Trophoblast cell (in vitro differentiated cells and primary cell): Measurements from ENCODE around the gene FCMR.

ENCODE experiments used
- DNase-seq, 2 donors: peaks; one replicate each; pipeline ENCODE4 v3.0.0-alpha.2; 2016
- H2AFZ ChIP-seq: 2 replicates; pipeline ENCODE4 v1.6.1; 2013; ENCODE audit warnings: low read length, moderate library complexity, mild to moderate bottlenecking; ENCODE audit not compliant: insufficient read depth, poor library complexity
- H2AK5ac ChIP-seq: 2 replicates; pipeline ENCODE4 v1.6.1; 2013; ENCODE audit warnings: mild to moderate bottlenecking, low read length
- H2BK120ac ChIP-seq: 2 replicates; pipeline ENCODE4 v1.6.1; 2013; ENCODE audit warnings: low read length, mild to moderate bottlenecking, moderate library complexity; ENCODE audit not compliant: insufficient read depth, poor library complexity
- H2BK12ac ChIP-seq: 2 replicates; pipeline ENCODE4 v1.6.1; 2013; ENCODE audit warnings: mild to moderate bottlenecking, low read length, moderate library complexity
- H2BK5ac ChIP-seq: 2 replicates; pipeline ENCODE4 v1.6.1; 2013; ENCODE audit warnings: low read length, low read depth, moderate library complexity, mild to moderate bottlenecking; ENCODE audit not compliant: poor library complexity
- H3K14ac ChIP-seq: 2 replicates; pipeline ENCODE4 v1.6.1; 2013; ENCODE audit warnings: mild to moderate bottlenecking, low read length
- H3K18ac ChIP-seq: 2 replicates; pipeline ENCODE4 v1.6.1; 2013; ENCODE audit warnings: mild to moderate bottlenecking, low read length
- H3K23ac ChIP-seq: 2 replicates; pipeline ENCODE4 v1.6.1; 2013; ENCODE audit warnings: low read length
- H3K27ac ChIP-seq: 2 replicates; pipeline ENCODE4 v1.5.1; 2013; ENCODE audit warnings: low read depth, mild to moderate bottlenecking, inconsistent platforms, low read length, moderate library complexity
- H3K27me3 ChIP-seq: 2 replicates; pipeline ENCODE4 v1.6.1; 2013; ENCODE audit warnings: inconsistent platforms, mild to moderate bottlenecking, low read length, moderate library complexity; ENCODE audit not compliant: insufficient read depth
- H3K36me3 ChIP-seq, 2 experiments: 1 replicate in 1 of 2; 2 replicates in 1 of 2; pipeline ENCODE4 v1.6.1; 2013; ENCODE audit warnings: low read length in 2 of 2, mild to moderate bottlenecking in 2 of 2, moderate library complexity in 1 of 2; ENCODE audit not compliant: insufficient read depth in 2 of 2, control insufficient read depth in 1 of 2
- H3K4ac ChIP-seq: 2 replicates; pipeline ENCODE4 v1.6.1; 2013; ENCODE audit warnings: low read depth, mild to moderate bottlenecking, low read length, moderate library complexity
- H3K4me1 ChIP-seq, 2 experiments: 1 replicate in 1 of 2; 2 replicates in 1 of 2; pipeline ENCODE4 v1.6.1; 2013; ENCODE audit warnings: low read length in 2 of 2, mild to moderate bottlenecking in 2 of 2, moderate library complexity in 1 of 2; ENCODE audit not compliant: insufficient read depth in 2 of 2, control insufficient read depth in 1 of 2
- H3K4me2 ChIP-seq: 2 replicates; pipeline ENCODE4 v1.6.1; 2013; ENCODE audit warnings: inconsistent platforms, mild to moderate bottlenecking, low read length, moderate library complexity
- H3K4me3 ChIP-seq: 2 replicates; pipeline ENCODE4 v1.5.1; 2013; ENCODE audit warnings: mild to moderate bottlenecking, low read depth, low read length, inconsistent platforms
- H3K79me1 ChIP-seq: one replicate; pipeline ENCODE4 v1.6.1; 2013; ENCODE audit warnings: low read length
- H3K79me2 ChIP-seq: 2 replicates; pipeline ENCODE4 v1.6.1; 2013; ENCODE audit warnings: low read length, mild to moderate bottlenecking; ENCODE audit not compliant: control insufficient read depth, insufficient read depth, poor library complexity
- H3K9ac ChIP-seq: 2 replicates; pipeline ENCODE4 v1.6.1; 2013; ENCODE audit warnings: mild to moderate bottlenecking, low read length
- H3K9me3 ChIP-seq: 2 replicates; pipeline ENCODE4 v1.6.1; 2013; ENCODE audit warnings: low read depth, mild to moderate bottlenecking, control low read depth, inconsistent platforms, low read length; ENCODE audit not compliant: insufficient read depth
- H4K12ac ChIP-seq: 2 replicates; pipeline ENCODE4 v1.6.1; 2013; ENCODE audit warnings: low read depth, mild to moderate bottlenecking, low read length, moderate library complexity
- H4K8ac ChIP-seq: 2 replicates; pipeline ENCODE4 v1.6.1; 2013; ENCODE audit warnings: low read depth, mild to moderate bottlenecking, low read length, moderate library complexity
- H4K91ac ChIP-seq: one replicate; pipeline ENCODE4 v1.6.1; 2013; ENCODE audit warnings: low read depth, mild to moderate bottlenecking, low read length, moderate library complexity
- WGBS: extraction: QIAGEN DNeasy Blood & Tissue Kit; methylation state at CpG from one replicate; pipeline ENCODE4 v1.1.7; 2013; ENCODE audit warnings: missing lambda C conversion rate; ENCODE audit not compliant: insufficient read length, insufficient coverage; ENCODE audit errors: extremely low coverage; 5-methylcytosine and 5-hydroxymethylcytosine counted together

The FCMR gene

DNA sequence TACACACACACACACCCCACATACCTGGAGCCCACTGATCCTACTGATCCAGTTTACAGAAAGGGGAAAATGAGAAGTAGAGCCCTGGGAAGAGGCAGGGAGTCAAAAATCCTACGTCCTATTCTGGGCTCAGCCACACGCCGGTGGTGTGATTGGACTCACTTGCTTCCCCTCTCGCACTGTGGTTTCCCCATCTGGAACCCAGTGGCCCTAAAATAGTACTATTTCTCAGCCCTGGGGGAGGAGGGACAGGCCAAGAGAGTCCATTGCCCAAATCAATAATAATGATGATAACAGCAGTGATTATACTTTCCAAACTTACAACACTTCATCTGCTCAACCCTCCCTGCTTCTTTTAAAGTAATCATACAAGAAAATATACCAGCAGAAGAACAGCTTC, 27.5 kb upstream of the FCMR start:
- peaks cover 2% of the 10 kb centered on the region for H3K9me3 ChIP-seq
- no peaks in the 10 kb centered on the region for H3K79me2 ChIP-seq
- H3K14ac ChIP-seq, result no peak overlapping the region
- H2BK12ac ChIP-seq, result no peak overlapping the region
- DNase-seq, result no peak
- no CpG with 5 or more reads among the region's 4 CpGs for WGBS
- no peak overlapping the region for H4K12ac ChIP-seq
- H2BK5ac ChIP-seq, result no peak overlapping the region
- H4K8ac ChIP-seq, result no peak overlapping the region
- H3K79me1 ChIP-seq, result no peaks in the 10 kb centered on the region
- no peak overlapping the region for H3K4me3 ChIP-seq
- no peak overlapping the region for H2AFZ ChIP-seq
- H3K4me1 ChIP-seq, result no peaks in the 10 kb centered on the region
- no peak overlapping the region for H3K4ac ChIP-seq
- H3K36me3 ChIP-seq, result no peaks in the 10 kb centered on the region
- H4K91ac ChIP-seq, result no peak overlapping the region
- H3K27me3 ChIP-seq, result no peaks in the 10 kb centered on the region
- no peak overlapping the region for H2AK5ac ChIP-seq
- H3K18ac ChIP-seq, result no peak overlapping the region
- H3K23ac ChIP-seq, result no peak overlapping the region
- H3K4me2 ChIP-seq, result no peak overlapping the region
- no peak overlapping the region for H3K27ac ChIP-seq
- no peak overlapping the region for H2BK120ac ChIP-seq
- H3K9ac ChIP-seq, result no peak overlapping the region

- H3K18ac ChIP-seq, result no peak overlapping the region
- no peak overlapping the region for H2BK12ac ChIP-seq
- H3K14ac ChIP-seq, result no peak overlapping the region
- H3K9me3 ChIP-seq, result peaks cover 1% of the 10 kb centered on the region
- no peak overlapping the region for H4K12ac ChIP-seq
- H3K4me1 ChIP-seq, result no peaks in the 10 kb centered on the region
- H4K91ac ChIP-seq, result no peak overlapping the region
- no peak overlapping the region for H2BK120ac ChIP-seq
- no peak overlapping the region for H3K4me2 ChIP-seq
- no peaks in the 10 kb centered on the region for H3K36me3 ChIP-seq
- no peak overlapping the region for H2AK5ac ChIP-seq
- no peak overlapping the region for H3K4me3 ChIP-seq
- DNase-seq, result no peak
- H2AFZ ChIP-seq, result no peak overlapping the region
- H3K4ac ChIP-seq, result no peak overlapping the region
- H3K79me1 ChIP-seq, result no peaks in the 10 kb centered on the region
- H4K8ac ChIP-seq, result no peak overlapping the region
- no peaks in the 10 kb centered on the region for H3K79me2 ChIP-seq
- no peaks in the 10 kb centered on the region for H3K27me3 ChIP-seq
- no peak overlapping the region for H3K27ac ChIP-seq
- no peak overlapping the region for H2BK5ac ChIP-seq
- no peak overlapping the region for H3K9ac ChIP-seq
- WGBS, result no CpG with 5 or more reads among the region's 3 CpGs
- no peak overlapping the region for H3K23ac ChIP-seq
These were observed 25.5 kb upstream of the FCMR start for GRCh38 chr1:206947255-206947654.

GRCh38 chr1:206946261-206946660, 24.5 kb upstream of the FCMR start, which contains the start of gene PIGR:
PIGR (minus strand) TSS chr1:206946466; CDS start chr1:206940531, 5,935 bp downstream.
- Histone ChIP-seq H3K9ac (no peak within 1 kb of the TSS), H3K79me1 (no peaks in the 10 kb centered on the region), H2BK120ac (no peak within 1 kb of the TSS), H3K79me2 (no peaks in the 10 kb centered on the region), H2AK5ac (no peak within 1 kb of the TSS), H3K36me3 (no peaks in the 10 kb centered on the region), H2AFZ (no peak within 1 kb of the TSS), H3K18ac (no peak within 1 kb of the TSS), H3K23ac (no peak within 1 kb of the TSS), H4K12ac (no peak within 1 kb of the TSS), H3K9me3 (peaks cover 1% of the 10 kb centered on the region), H4K91ac (no peak within 1 kb of the TSS), H3K4ac (no peak within 1 kb of the TSS), H2BK5ac (no peak within 1 kb of the TSS), H3K4me2 (no peak within 1 kb of the TSS), H2BK12ac (no peak within 1 kb of the TSS), H3K4me3 (no peak within 1 kb of the TSS), H3K27me3 (no peaks in the 10 kb centered on the region), H4K8ac (no peak within 1 kb of the TSS), H3K14ac (no peak within 1 kb of the TSS), H3K27ac (no peak within 1 kb of the TSS), H3K4me1 (no peaks in the 10 kb centered on the region)
- no peak for DNase-seq
- WGBS, result no CpG with 5 or more reads among the region's 7 CpGs

DNA sequence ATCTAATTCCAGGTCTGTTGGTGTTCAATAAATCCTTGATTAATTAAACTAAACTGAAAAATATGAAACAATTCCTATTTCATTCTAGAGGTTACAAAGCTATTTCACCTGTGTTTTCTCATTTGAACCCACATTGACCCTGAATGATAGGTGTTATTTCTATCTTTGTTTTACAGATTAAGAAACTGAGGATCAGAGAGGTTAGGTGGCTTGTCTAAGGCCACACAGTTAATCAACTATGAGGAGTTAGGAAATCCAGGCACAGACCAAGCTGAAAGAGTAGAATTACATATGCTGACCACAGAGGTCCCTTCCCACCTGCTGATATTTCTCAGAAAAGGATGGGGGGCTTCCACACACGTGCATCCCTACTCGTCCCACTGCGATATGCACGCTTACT, 24.0 kb upstream of the FCMR start:
- Histone ChIP-seq H3K4me1 (no peaks in the 10 kb centered on the region), H3K4ac (no peak overlapping the region), H2AFZ (no peak overlapping the region), H3K4me2 (no peak overlapping the region), H3K9ac (no peak overlapping the region), H3K4me3 (no peak overlapping the region), H3K36me3 (no peaks in the 10 kb centered on the region), H4K12ac (no peak overlapping the region), H2AK5ac (no peak overlapping the region), H3K23ac (no peak overlapping the region), H3K9me3 (peaks cover 1% of the 10 kb centered on the region), H2BK12ac (no peak overlapping the region), H4K91ac (no peak overlapping the region), H3K18ac (no peak overlapping the region), H3K79me2 (no peaks in the 10 kb centered on the region), H4K8ac (no peak overlapping the region), H2BK120ac (no peak overlapping the region), H3K27me3 (no peaks in the 10 kb centered on the region), H3K14ac (no peak overlapping the region), H3K27ac (no peak overlapping the region), H3K79me1 (no peaks in the 10 kb centered on the region), H2BK5ac (no peak overlapping the region)
- DNase-seq, result no peak
- no CpG with 5 or more reads among the region's 4 CpGs for WGBS
